ENCODE results near the gene ZNF80.

ZNF80 gene

DNA sequence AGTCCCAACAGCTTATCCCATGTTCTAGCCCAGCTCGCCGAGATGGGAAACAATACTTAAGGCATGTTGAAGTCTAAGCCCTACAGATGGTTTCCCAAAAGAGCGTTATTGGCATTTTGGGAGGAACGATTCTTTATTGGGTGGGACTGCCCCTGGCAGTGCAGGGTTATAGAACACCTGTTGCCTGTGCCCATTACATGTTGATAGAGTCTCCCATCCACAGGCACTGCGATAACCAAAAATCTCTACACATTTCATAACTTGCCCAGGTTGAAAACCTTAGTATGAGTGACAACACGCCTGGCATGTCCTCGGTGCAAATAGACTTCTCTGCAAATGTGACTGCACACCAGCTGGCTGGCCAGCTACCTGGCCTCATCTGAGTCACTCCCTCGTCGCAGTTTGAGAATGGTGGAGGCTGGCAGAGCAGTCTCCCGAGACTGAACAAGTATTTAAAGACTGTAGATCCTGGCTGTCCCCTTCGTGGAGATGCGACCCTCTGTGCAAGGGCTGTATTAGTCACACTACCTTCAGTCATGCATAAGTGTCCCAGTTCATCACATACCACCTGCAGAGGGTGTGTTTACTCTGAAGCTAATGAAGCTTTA is 18.7 kb downstream of the ZNF80 start:
- no peak for DNase-seq

DNA sequence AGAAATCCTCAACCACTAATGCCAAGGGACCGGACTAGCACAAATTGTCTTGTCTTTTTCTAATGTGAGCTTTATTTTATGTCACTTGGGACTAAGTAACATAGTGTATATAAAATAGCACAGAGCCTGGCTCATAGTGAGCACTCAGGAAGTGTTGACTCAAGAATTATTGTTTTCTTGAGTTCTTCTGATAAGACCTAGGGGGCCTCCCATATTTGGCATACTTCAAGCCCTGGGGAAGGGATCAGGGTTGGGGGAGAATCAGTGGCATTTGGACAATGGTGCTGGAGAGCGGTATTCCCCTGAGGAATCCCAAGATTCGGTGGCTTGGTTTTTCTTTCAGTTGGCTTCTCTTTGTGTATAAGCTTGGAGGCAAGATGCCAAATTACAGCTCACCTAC is 19.4 kb downstream of the ZNF80 start:
- DNase-seq, result no peak

DNA sequence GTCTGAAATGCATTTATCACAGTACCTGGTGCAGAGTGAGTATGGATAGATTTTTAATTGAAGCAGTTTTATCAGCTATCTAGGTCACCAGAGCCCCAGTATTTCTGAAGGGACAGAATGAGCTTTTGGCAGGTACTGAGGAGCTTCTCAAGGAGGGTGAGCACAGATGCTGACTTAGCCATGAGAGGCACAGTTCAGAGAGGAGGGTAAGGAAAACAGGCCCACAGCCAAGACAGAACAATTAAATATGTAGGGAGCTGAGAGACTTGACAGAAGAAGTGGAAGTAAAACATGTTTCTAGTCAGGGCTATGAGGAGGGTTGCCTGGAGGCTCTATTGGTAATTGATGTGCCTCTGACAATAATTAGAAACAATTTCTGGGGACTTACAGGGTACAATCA is 20.1 kb downstream of the ZNF80 start:
- no peak for DNase-seq

DNA sequence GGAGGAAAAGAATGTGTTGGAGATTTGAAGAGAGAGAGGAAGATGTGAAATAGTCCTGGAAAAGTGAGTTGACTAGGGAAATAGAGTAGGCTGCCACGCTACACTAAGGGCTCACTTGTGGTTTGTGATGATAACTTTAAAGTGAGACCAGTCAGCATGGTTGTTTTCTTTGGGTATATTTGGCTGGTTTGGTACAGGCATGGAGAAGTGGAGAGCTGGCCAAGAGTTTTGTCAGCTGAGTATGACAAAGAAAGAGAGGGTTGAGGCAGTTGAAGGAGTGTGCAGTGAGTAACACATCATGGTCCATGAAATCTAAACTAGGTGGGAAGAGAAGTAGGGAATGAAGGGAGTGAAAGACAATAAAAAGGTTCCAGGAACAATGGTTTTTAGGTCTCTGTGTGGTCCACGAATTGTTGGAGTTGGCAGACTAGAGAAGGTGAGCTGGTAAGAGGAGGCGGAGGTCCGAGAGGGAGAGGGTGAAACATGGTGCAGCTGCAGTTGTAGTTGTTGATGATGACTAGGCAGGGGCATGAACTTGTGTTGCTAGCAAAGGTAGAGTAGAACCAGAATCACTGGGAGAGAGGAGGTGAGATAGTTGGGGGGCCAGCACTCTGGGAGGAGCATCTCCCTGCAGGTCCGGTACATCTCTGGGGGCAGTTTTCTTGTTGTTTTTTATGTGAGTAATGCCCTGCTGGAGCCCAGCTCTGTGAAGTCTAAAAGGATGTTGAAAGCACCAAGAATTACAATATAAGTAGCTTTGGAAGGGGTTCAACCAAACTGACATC is 21.0 kb downstream of the ZNF80 start:
- DNase-seq, result no peak

DNA sequence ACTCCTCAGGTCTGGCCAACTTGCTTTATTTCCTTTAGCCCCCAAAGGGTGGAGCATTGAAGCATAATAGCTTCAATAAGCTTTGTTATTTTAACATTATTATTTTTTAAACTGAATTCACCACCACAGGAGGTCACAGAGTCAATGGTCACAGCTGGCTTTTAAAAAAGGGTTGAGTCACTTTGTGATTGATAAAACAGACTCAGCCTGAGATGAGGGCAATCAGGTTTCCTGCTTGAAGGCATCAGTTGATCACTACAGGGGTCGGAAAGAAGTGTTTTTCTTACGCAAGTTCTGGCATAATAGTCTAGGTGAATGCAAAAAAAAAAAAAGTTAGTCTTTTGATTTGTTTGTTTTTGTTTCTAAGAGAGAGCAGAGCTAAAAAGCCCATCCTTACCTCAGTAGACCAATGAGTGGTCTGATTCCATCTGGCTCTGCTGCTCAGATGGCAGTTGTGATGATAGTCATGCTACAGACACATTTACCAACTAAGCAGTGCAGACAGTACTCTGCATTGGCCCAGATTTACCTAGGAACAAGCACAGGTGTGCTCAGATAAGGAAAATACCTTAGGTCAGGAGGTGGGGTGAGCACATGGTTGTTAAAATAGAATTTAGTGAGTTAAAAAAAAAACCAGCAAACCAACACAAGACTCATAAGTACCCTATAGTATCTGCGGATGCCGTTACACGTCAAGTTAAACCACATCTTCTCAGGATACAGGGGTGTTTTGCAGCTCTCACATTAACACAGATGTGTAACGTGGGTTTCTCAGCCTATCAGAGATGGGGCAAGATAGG is 22.6 kb downstream of the ZNF80 start:
- DNase-seq, result no peak

DNA sequence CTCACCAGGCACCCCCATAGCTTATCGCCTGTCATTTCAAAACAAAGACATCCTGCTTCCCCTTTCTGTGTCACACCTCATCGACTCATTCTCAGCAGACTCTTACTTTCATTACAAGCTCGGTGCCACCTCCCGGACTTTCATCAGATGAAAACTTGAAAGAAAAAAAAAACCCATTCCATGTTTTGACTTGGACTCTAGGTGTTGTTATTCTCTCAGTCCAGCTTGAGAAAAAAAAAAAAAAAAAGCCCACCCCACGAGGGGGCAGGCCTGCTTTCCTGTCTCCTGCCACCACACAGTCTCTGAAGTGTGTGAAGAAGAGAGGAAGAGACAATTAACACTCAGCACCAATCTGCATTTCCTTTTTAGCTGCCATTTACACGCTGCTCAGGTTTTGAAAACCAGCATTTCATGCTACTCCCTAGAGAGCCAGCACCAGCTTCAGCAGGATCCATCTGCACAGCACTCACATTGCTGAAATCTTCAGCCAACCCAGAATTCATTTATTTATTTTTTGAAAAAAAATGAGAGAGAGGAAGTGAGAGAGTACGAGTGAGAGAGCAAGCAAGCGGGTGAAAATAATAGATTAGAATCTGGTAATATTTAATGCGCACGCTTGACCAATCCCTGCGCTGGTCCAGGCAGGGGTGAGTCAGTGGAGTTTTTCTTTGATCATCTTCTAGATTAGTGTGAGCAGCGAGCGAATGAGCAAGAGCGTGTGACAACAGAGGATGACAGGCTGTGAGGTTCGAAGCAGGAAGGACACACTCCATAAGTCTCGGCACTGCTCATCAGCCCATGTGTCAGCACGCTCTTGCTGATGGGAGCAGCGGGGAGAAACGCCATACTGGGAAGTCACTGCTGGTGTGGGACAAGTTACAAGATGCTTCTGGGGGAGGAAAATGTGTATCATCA is 23.5 kb downstream of the ZNF80 start:
- peak; percentile 12 for DNase-seq

DNA sequence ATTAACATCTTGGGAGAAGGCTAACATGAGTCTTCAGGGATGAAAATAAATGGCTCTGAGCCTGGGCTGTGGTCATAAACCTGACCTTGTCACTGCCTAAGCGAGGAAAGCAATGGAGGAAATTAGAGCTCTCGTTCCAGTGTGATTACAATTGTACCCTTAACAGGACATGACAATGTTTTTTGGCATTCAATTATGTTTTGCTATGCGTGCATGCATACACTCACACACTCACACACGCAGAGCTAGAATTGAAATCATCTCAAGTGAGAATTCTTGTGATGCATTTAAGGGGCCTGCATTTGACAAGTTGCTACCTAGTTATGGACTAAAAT is 24.1 kb downstream of the ZNF80 start:
- no peak for DNase-seq

DNA sequence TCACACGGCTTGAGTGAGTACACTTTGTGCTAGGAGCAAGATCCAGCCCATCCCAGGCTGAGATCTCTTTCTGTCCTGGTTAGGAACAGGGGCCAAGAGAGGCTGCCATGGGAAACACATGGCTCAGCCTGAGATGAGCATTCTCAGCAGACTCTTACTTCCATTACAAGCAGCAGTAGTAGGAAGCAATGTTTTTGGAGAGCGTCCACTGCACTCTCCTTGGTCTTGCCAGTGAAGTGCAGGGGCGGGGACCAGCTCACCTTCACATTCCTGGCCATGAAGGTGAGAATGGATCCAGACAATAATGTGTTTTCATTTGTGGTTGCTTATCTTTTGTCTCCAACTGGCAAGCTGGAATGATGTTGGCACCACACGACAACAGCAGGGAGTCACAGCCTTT is 24.7 kb downstream of the ZNF80 start:
- DNase-seq, result no peak

DNA sequence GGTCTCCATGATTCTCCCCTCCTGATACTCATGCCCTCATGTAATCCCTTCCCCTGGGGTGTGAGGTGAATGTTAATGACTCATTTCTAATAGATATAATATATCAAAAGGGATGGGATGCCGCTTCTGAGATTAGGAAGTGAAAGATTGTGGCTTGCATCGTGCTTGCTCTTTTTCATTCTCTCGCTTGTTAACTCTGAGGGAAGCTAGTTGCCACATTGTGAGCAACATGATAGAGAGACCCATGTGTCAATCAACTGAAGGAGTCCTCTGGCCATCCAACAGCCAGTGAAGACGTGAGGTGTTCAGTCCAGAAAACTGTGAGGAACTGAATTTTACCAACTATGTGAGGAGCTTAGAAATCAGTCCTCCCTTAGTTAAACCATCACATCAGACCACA is 29.6 kb downstream of the ZNF80 start:
- DNase-seq, result no peak

DNA sequence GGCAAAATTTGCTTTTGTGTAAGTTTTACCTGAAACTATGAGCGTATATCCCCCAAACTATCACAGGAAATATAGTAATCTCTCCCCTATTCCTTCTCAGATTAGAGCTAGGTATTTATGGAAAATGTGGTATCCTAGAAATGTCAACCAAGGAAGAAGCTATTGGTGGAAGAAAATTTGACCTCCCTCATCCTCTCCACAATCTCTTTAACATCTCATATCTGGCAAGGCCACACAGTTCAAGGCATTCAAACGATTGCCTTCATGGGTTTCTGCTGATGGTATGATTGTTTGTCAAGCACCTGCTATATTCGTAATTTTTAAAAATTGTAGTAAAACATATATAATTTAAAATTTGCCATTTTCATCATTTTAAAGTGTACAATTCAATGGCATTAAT is 31.0 kb downstream of the ZNF80 start:
- no peak for DNase-seq

DNA sequence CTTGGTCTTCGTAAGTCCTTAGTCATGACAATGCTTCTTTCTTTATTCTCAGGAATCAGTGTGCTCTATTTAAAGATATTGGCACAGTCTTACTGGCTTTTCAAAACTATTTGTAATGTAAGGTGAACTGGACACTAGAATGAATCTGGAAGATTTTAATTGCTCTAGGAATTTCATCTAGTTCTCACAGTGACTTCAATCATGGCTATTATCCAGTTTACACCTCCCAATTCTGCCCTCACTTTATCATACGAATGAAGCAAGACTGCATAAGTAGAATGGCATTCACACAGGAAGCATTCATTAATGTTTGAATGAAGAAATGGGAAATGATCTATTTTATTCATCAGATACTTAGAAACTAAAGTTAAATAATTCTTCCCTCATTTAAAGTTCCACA is 31.8 kb downstream of the ZNF80 start:
- DNase-seq, result no peak

DNA sequence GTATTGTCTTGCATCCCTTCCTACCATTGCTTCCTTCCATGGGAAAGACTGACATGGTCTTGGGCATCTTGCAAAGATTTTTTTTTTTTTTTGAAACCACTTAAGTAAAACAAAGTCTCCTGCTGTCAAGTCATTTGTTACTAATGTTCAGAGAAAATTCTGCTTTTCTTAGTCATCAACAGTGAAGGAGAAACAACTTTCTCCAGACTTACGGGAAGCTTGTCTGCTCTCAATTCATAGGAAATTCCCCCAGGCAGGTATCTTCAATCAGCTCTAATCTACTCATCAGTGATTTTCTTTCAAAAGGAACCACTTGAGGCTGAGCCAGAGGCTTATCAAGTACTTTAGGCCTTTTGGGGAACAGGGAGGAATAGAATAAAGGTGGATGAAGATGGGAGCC is 42.6 kb downstream of the ZNF80 start:
- no peak for DNase-seq

DNA sequence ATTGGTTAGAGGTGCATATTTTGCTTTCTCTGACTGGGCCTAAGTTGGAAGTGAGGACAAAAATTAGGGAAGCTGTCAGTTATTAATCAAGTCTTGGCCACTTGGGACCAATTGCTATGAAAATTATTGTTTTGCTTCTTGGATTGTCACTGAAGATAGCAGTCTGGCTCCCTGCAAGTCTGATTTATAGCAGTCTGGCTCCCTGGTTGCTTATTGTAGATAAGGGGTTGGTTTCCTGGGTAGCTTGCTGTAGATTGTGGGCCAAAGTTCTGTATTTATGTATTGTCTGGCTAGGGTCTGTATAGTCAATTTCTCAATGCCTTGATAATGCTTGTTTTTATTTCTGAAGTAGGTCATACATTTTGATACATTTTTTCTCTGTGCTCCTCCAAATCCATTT is 45.2 kb downstream of the ZNF80 start:
- DNase-seq, result no peak

DNA sequence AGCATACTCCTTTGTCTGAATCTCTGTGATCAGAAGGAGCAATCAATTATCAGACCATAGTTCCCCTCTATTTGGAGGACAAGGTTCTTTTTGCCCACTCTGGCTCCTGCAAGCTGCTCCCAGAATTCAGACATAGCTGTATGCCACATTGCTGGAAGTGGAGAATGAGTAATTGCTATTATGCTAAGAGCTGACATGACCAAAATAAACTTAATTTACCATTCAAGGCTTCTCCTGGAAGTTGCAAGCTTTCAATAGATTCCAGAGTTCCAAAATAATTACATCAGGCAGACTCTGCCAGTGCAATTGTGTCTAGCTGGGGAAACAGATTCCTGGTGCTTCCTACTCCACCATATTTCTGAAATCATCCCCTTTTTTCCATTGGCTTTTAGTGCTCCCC is 50.9 kb downstream of the ZNF80 start:
- no peak for DNase-seq

Data from NCI-H1417 treated with DMSO at 0.1 percent for 48 hours (cell line).